ENCODE data around the gene RCC2. TPM values are rescaled to one million over a fixed set of nuclear protein-coding genes. Genes with fewer than 3 reads are reported as not detected.

RCC2 gene
- total RNA-seq (2022; extraction: Qiagen RNA extraction): 50.8 to 58.5 TPM (median 54.8 TPM) in 5 replicates

DNA sequence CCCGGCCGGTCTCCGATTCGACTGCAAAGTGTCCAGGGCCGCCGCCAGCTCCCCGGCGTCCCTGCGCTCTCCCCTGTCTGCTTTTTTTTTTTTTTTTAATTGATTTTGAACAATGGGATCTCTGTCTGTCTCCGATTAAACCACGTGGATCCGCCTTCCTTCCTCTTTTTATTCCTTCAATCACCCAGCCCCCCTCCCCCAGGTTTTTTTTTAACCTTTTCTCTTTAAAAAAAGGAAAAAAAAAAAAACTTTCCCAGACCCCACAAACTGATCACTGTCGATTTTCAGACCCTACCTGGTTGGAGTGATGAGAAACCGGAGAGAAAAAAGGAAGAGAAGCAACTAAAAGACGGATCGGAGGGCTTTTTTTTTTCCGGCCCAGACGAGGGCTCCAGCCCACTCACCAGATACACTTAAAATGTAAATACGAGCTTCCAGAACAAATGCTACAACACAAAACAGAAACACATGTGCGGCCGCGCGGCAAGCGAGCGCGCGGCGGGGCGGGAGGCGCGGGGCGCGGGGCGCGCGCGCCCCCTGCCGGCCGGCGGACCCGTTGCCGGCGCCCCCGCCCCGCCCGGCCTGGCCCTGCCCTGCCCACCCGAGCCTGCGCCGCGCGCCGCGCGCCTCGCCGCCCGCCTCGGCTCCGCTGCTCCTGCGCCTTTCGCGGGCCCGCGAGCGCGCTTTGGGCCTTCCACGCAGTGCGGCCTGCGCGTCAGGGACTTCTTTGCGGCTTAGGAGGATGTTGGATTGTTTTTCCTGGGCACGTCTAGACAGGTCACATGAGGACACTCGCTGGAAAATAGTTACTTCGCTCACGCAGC is at the start of gene RCC2:
Gene RCC2, minus strand, starts transcription at position 428 of the 824 bp plus-strand sequence. CDS start 1,163 bp downstream, outside the sequence.

GRCh38 chr1:17371896-17372295 is 67.6 kb downstream of the RCC2 start, which contains the start of gene PADI6:
TSS of gene PADI6 (plus strand) at chr1:17372196. CDS start at chr1:17372246, 50 bp downstream.

Other genes starting within 250 kb of the RCC2 start
- gene PADI1, start 234.5 kb downstream of the RCC2 start, total RNA-seq (2022; extraction: Qiagen RNA extraction): 1.3 to 2.0 TPM (median 1.5 TPM) in 5 replicates
- gene PADI3, start 190.6 kb downstream of the RCC2 start, total RNA-seq (2022; extraction: Qiagen RNA extraction): 0.85 to 1.4 TPM (median 1.1 TPM) in 5 replicates
- not detected in 5 replicates for gene PADI4, start 131.5 kb downstream of the RCC2 start, total RNA-seq (2022; extraction: Qiagen RNA extraction)
- not detected in 5 replicates for gene PADI6, start 67.5 kb downstream of the RCC2 start, total RNA-seq (2022; extraction: Qiagen RNA extraction)
- 5.2 to 7.7 TPM (median 7.0 TPM) in 5 replicates for gene ARHGEF10L, start 100.0 kb upstream of the RCC2 start, total RNA-seq (2022; extraction: Qiagen RNA extraction)